Progenitor cell of endocrine pancreas (in vitro differentiated cells): ENCODE measurements around the gene FIGN. TPM values are rescaled to one million over a fixed set of nuclear protein-coding genes. Genes with fewer than 3 reads are reported as not detected.

ENCODE experiments used
- DNase-seq: peaks from one replicate; pipeline ENCODE4 v3.0.0; 2021; ENCODE audit warnings: low spot score; ENCODE audit not compliant: unreplicated experiment
- H3K27ac Mint-ChIP-seq: 2 replicates; pipeline ENCODE4 v1.8.0; 2021; ENCODE audit warnings: mild to moderate bottlenecking, moderate library complexity, mixed read lengths
- H3K27me3 Mint-ChIP-seq: 2 replicates; pipeline ENCODE4 v1.8.0; 2021; ENCODE audit warnings: mixed read lengths
- H3K36me3 Mint-ChIP-seq: 2 replicates; pipeline ENCODE4 v1.8.0; 2022; ENCODE audit warnings: mixed read lengths; ENCODE audit not compliant: insufficient read depth
- H3K4me1 Mint-ChIP-seq: 2 replicates; pipeline ENCODE4 v1.8.0; 2021; ENCODE audit warnings: low read depth, mixed read lengths
- H3K4me3 Mint-ChIP-seq: 2 replicates; pipeline ENCODE4 v1.8.0; 2021; ENCODE audit warnings: low read depth, mild to moderate bottlenecking, moderate library complexity, mixed read lengths
- H3K9me3 Mint-ChIP-seq: 2 replicates; pipeline ENCODE4 v1.8.0; 2021; ENCODE audit warnings: low read depth, mixed read lengths
- total RNA-seq: library from RNA; stranded (reverse); gene quantifications from 2 replicates; pipeline ENCODE4 v1.2.1, GENCODE V29; 2021
- TF ChIP-seq, protein P1 (sequence below): fragments of 200-600 bp; sonication (generic); IDR thresholded peaks from one replicate; pipeline ENCODE4 v1.5.0; 2021; ENCODE audit warnings: antibody characterized with exemption, mild to moderate bottlenecking; ENCODE audit not compliant: unreplicated experiment

Gene FIGN
- total RNA-seq, 1 donor from 2014 or later, result 18.0 TPM

DNA sequence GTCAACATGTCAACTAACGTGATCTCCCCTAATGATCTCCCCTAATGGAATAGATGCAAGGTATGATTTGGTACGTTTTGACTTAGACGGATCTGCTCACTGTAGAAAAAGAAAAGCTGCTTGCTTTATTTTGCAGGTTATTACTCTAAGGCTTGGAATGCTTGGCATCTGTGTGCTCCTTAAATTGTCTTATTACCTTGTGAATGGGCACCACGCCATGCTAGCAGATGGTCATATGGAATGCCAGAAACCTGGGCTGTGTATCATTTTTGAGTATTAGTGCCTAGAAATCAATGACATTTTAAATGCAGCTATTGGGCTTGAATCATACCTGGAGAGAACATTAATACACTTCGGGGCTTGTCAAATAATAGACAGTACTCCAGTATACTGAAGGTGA is 16.5 kb upstream of the FIGN start:
- H3K9me3 Mint-ChIP-seq, result no peaks in the 10 kb centered on the region
- H3K4me3 Mint-ChIP-seq, result no peak overlapping the region
- no peak for DNase-seq
- H3K36me3 Mint-ChIP-seq, result no peaks in the 10 kb centered on the region
- no peaks in the 10 kb centered on the region for H3K4me1 Mint-ChIP-seq
- no peak overlapping the region for H3K27ac Mint-ChIP-seq
- TF ChIP-seq, protein P1, sequence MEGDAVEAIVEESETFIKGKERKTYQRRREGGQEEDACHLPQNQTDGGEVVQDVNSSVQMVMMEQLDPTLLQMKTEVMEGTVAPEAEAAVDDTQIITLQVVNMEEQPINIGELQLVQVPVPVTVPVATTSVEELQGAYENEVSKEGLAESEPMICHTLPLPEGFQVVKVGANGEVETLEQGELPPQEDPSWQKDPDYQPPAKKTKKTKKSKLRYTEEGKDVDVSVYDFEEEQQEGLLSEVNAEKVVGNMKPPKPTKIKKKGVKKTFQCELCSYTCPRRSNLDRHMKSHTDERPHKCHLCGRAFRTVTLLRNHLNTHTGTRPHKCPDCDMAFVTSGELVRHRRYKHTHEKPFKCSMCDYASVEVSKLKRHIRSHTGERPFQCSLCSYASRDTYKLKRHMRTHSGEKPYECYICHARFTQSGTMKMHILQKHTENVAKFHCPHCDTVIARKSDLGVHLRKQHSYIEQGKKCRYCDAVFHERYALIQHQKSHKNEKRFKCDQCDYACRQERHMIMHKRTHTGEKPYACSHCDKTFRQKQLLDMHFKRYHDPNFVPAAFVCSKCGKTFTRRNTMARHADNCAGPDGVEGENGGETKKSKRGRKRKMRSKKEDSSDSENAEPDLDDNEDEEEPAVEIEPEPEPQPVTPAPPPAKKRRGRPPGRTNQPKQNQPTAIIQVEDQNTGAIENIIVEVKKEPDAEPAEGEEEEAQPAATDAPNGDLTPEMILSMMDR, result no peak
- peaks cover 5% of the 10 kb centered on the region for H3K27me3 Mint-ChIP-seq

DNA sequence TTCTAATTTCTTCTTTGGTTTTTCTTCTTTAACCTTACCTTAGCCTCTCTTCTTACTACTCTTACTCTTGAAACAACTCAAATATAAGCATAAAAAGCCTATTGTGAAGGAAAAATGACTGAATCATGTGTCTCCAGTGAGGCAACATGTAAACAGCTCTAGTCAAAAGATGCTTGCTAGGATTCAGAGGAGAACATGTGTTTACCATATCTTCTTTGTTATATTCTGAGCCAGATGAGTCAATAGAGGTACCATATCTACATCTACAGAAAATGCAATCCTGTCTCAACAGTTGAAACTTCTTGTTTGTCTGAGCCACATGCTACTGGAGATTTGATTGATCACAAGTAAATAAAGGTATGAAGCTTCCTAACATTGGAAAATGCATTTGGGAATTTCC is 15.9 kb upstream of the FIGN start:
- Mint-ChIP-seq H3K4me1 (no peaks in the 10 kb centered on the region), H3K27me3 (peaks cover 6% of the 10 kb centered on the region), H3K4me3 (no peak overlapping the region), H3K36me3 (no peaks in the 10 kb centered on the region), H3K9me3 (no peaks in the 10 kb centered on the region), H3K27ac (no peak overlapping the region)
- DNase-seq, result no peak
- TF ChIP-seq, protein P1, result no peak

DNA sequence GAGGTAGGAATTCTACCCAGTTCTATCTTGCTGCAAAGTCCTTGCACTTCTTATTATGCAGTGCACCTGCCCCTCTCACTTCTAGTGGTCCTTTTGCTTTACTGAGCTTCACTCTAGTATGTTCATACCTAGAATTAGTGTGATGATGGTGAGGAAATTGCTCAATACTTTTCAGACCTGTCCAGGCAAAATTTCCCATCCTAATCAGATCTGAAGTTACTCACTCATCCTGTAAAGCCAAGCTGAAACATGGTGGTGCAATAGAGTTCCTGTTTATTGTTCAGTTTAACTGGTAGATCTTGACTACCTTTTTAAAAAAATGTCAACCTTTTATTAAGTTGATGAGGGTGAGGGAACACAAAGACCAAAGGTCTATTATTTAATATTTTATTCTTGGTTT is 12.6 kb upstream of the FIGN start:
- Mint-ChIP-seq H3K36me3 (no peaks in the 10 kb centered on the region), H3K9me3 (no peaks in the 10 kb centered on the region), H3K27ac (no peak overlapping the region), H3K27me3 (peaks cover 7% of the 10 kb centered on the region), H3K4me3 (no peak overlapping the region), H3K4me1 (peaks cover 4% of the 10 kb centered on the region)
- no peak for DNase-seq
- TF ChIP-seq, protein P1, result no peak

DNA sequence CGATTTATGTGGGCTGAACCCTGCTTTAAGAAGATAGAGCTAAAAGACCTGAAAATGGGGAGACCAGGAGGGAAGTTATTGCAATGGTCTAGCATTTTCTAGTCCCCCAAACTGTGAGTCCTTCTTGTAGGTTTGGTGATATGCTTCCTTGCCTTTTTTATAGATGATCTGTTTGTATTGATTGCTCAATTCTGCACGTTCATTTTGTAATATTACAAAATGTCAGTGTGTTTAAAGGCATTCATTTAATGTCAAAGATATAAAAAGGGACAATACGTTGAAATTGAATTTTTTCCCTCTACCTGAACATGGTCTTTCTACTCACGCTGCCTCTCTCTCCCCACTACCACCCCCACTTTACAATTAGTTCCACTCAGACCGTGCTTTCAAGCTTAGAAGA is 5.6 kb upstream of the FIGN start:
- Mint-ChIP-seq H3K4me3 (no peak overlapping the region), H3K36me3 (no peaks in the 10 kb centered on the region), H3K9me3 (no peaks in the 10 kb centered on the region), H3K27ac (no peak overlapping the region), H3K4me1 (peaks cover 11% of the 10 kb centered on the region), H3K27me3 (peaks cover 11% of the 10 kb centered on the region)
- DNase-seq, result no peak
- TF ChIP-seq, protein P1, result no peak

DNA sequence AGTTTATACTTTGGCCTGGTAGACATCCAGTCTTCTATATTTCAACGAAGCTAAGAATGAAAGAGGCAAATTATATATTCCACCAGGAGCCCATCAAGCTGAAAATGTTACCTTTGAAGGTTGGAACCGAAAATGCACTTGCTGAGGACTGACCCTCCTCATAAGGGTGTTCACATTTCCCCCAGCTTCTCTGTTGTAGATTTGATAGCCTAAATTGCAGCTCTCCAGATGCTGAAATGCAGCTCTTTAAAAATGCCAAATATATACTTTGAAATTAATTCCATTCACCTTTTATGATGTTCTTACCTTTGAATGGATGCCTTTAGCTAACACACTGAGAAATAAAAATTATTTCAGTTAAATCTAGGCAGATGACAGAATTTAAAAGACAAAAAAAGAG is 1.8 kb upstream of the FIGN start:
- TF ChIP-seq, protein P1, result no peak
- Mint-ChIP-seq H3K27ac (peak overlapping the region; percentile 98), H3K4me3 (peak overlapping the region; percentile 85), H3K36me3 (no peaks in the 10 kb centered on the region), H3K9me3 (no peaks in the 10 kb centered on the region), H3K4me1 (peaks cover 28% of the 10 kb centered on the region), H3K27me3 (peaks cover 11% of the 10 kb centered on the region)
- no peak for DNase-seq
